HFF-Myc (cell line): ENCODE results near the gene CBARP.

Experiments used
- DNase-seq: peaks from one replicate; pipeline ENCODE4 v3.0.0-alpha.2; 2011; ENCODE audit warnings: low read depth; ENCODE audit errors: extremely low read depth
- H3K4me3 ChIP-seq: replicated peaks from 2 replicates; pipeline ENCODE4 v1.5.1; 2011; ENCODE audit warnings: low read depth, mild to moderate bottlenecking, control low read depth, low read length
- TF ChIP-seq, protein P1 (sequence below): IDR thresholded peaks from 2 replicates; pipeline ENCODE4 v1.5.1; 2012; ENCODE audit warnings: mild to moderate bottlenecking, low read depth, low read length, control low read depth; ENCODE audit errors: missing control alignments

CBARP gene

DNA sequence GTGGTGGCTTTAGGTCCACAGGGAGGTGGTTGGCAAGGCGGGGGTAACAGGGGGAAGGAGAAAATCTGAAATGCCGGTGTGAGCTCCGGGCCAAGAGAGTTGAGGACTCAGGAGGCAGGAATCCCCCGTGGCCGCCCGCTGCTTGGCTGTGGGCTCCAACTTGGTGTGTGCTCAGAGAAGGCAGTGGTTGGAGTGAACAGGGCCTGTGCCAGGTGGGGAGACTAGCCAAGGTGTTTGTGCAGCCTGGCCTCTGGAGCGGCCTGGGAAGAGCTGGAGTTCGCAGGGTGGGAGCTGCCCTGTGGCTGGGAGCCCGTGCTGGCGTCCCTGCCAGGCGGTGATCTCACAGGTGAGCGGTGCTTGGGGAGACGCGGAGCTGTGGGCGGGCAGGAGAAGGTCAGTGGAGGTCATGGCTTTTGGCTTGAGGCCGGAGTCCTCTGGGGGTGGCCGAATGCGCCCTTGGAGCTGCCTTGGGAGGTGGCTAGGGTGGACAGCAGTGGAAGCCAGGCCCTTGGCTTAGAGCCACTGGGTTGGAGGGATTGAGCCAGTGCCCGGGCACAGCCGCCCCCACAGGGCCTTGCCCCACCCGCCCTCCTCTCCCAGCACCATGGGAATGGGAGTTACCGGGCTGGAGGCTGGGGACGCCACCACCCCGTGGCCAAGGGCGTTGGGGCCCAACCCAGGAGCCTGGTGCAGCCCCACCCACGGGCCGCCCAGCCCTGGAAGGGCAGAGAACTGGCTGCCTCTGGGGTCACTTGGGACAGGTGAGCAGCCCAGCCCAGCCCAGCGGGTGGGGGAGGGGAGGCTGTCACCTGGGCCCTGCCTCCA, 24.2 kb upstream of the CBARP start:
- H3K4me3 ChIP-seq, result peak overlapping the region; percentile 70
- TF ChIP-seq, protein P1, sequence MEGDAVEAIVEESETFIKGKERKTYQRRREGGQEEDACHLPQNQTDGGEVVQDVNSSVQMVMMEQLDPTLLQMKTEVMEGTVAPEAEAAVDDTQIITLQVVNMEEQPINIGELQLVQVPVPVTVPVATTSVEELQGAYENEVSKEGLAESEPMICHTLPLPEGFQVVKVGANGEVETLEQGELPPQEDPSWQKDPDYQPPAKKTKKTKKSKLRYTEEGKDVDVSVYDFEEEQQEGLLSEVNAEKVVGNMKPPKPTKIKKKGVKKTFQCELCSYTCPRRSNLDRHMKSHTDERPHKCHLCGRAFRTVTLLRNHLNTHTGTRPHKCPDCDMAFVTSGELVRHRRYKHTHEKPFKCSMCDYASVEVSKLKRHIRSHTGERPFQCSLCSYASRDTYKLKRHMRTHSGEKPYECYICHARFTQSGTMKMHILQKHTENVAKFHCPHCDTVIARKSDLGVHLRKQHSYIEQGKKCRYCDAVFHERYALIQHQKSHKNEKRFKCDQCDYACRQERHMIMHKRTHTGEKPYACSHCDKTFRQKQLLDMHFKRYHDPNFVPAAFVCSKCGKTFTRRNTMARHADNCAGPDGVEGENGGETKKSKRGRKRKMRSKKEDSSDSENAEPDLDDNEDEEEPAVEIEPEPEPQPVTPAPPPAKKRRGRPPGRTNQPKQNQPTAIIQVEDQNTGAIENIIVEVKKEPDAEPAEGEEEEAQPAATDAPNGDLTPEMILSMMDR, result no peak
- DNase-seq, result no peak

GRCh38 chr19:1261538-1261797, 23.7 kb upstream of the CBARP start:
- TF ChIP-seq, protein P1, result no peak
- peak overlapping the region; percentile 70 for H3K4me3 ChIP-seq
- DNase-seq, result no peak

GRCh38 chr19:1260749-1261537, 23.1 kb upstream of the CBARP start:
- peak overlapping the region; percentile 70 for H3K4me3 ChIP-seq
- TF ChIP-seq, protein P1, result no peak
- peak; percentile 87 for DNase-seq

DNA sequence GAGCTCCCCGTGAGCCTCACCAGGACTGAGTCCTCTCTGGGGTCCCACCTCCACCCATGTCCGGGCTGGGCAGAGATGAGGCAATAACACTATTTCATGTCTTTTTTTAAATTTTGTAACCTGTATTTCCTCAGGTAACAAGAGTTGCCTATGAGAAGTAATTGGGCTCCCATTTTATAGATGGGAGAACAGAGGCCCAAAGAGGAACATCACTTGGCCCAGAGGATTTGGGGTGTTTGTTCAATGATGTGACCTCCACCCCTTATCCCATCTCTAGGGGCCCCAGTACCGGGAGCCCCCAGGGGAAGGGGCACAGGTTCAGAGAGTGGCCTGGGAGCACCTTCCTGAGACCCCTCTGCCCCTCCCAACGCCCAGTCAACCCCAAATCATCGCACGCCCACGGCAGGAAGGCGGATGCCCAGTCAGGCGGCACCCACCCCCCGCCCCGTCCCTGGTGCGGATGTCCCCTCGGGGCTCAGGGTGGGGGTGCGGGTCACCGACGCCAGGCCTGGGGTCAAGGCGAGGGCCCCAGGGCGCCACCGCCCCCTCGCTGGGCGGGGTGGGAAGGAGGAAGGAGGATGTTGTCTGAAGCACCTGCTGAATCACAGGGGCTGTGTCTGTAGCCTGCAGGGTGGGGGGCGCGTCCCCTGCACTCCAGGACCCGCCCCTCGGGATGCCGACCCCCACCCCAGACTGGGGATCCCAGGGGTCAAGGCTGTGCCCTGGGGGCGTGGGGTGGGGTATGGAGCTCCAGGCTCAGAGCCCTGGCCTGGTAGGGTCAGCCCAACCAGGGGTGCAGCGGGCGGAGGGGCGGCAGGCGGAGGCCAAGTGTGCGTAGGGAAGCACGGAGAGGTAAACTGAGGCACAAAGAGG, 22.3 kb upstream of the CBARP start:
- TF ChIP-seq, protein P1, result no peak
- no peak for DNase-seq
- H3K4me3 ChIP-seq, result peak overlapping the region; percentile 70

GRCh38 chr19:1259206-1259875, 21.5 kb upstream of the CBARP start:
- TF ChIP-seq, protein P1, result no peak
- 0 out of 2 replicates have a peak overlapping the region, but pooled peaks have one; percentile 4 for H3K4me3 ChIP-seq
- no peak for DNase-seq

GRCh38 chr19:1258707-1259205, 21.0 kb upstream of the CBARP start:
- TF ChIP-seq, protein P1, result no peak
- 0 out of 2 replicates have a peak overlapping the region, but pooled peaks have one; percentile 4 for H3K4me3 ChIP-seq
- no peak for DNase-seq
